ENCODE data around the gene TBC1D16. TPM values are rescaled to one million over a fixed set of nuclear protein-coding genes. Genes with fewer than 3 reads are reported as not detected.

The TBC1D16 gene
- total RNA-seq, 1 experiment from 2014 or later, result 21.1 TPM

- H3K4me1 Mint-ChIP-seq (ENCODE audit: insufficient read depth, unreplicated experiment), result peaks cover 17% of the 10 kb centered on the region
- H3K27me3 Mint-ChIP-seq (ENCODE audit: insufficient read depth, unreplicated experiment), result no peaks in the 10 kb centered on the region
- POLR2A ChIA-PET, result interaction anchor here (1.0 kb wide), 1 partner anchor 8 kb away, joined by 3 read pairs; no protein-coding TSS in a partner anchor
- intact Hi-C loops (cut with micrococcal nuclease), result no loop called here
- no peak for DNase-seq (ENCODE audit: unreplicated experiment)
- CTCF ChIA-PET, result interaction anchor here (1.2 kb wide), 1 partner anchor 46 kb away, joined by 3 read pairs; no protein-coding TSS in a partner anchor
- H3K27ac Mint-ChIP-seq (ENCODE audit: low read depth, unreplicated experiment), result peak overlapping the region; percentile 94
- TF ChIP-seq CTCF (IDR thresholded peaks at IDR 0.05; ENCODE audit: unreplicated experiment), result no peak
- no peaks in the 10 kb centered on the region for H3K9me3 Mint-ChIP-seq (ENCODE audit: unreplicated experiment)
- H3K36me3 Mint-ChIP-seq (ENCODE audit: insufficient read depth, unreplicated experiment), result peaks cover 24% of the 10 kb centered on the region
- H3K4me3 Mint-ChIP-seq (ENCODE audit: unreplicated experiment), result peak overlapping the region; percentile 93
- BruUV-seq (replicated peaks), result no TSS peak
Observed at GRCh38 chr17:80036715-80037477, 1.2 kb upstream of the TBC1D16 start.

DNA sequence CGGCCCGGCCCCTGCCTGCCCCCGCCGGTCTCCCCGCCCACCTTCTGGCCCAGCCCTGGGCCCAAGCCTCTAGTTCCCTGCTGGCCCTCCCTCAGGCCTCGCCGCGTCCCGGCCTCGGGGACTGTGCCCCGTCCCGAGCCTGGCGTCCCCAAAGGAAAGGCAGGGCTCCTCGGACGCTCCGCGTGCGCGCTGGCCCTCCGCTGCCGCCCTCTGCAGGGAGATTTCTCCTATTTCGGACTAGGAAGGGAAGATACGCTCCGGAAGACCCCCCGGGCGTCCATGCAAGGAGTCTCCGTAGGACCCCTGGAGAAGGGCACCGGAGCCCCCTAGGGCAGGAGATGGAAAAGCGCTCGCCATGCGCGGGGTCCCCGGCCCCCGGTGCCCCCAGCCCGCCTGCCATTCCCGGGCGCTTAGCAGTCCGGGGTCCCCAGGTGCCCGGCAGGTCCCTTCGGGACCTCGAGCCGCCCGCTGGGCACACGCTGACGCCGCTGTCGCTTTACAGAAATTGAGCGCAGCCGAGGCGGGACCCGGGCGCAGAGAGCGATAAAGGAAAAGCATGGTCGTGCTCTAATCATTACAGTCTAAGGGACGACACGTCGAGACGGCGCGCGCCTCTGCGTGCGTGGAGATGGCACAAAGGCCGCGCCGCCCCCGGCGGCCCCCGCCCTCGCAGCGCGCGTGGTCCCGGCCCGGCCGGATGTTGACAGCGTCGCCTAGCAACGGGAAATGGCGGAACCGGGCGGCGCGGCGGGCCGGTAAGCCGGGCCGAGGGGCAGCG is 454 bp upstream of the TBC1D16 start, which contains the start of gene CCDC40:
CCDC40 (plus strand) TSS at position 706 of the 778 bp plus-strand sequence; CDS start at position 727, 21 bp downstream.
- POLR2A ChIA-PET, result no interaction called here
- CTCF ChIA-PET, result no interaction called here
- Mint-ChIP-seq H3K4me1 (ENCODE audit: insufficient read depth, unreplicated experiment) (peaks cover 21% of the 10 kb centered on the region), H3K9me3 (ENCODE audit: unreplicated experiment) (no peaks in the 10 kb centered on the region), H3K4me3 (ENCODE audit: unreplicated experiment) (peak within 1 kb of the TSS; percentile 93), H3K27ac (ENCODE audit: low read depth, unreplicated experiment) (peak within 1 kb of the TSS; percentile 94), H3K27me3 (ENCODE audit: insufficient read depth, unreplicated experiment) (no peaks in the 10 kb centered on the region), H3K36me3 (ENCODE audit: insufficient read depth, unreplicated experiment) (peaks cover 24% of the 10 kb centered on the region)
- BruUV-seq (replicated peaks), result no TSS peak
- TF ChIP-seq CTCF (IDR thresholded peaks at IDR 0.05; ENCODE audit: unreplicated experiment), result no peak
- intact Hi-C loops (cut with micrococcal nuclease), result loop anchor here (1.0 kb wide), 1 partner anchor 28 kb away; no protein-coding TSS in a partner anchor
- peak; percentile 70 for DNase-seq (ENCODE audit: unreplicated experiment)

GRCh38 chr17:80034791-80035686 is 633 bp downstream of the TBC1D16 start:
- peak; percentile 27 for DNase-seq (ENCODE audit: unreplicated experiment)
- intact Hi-C loops (cut with micrococcal nuclease), result loop anchor here (1.0 kb wide), 1 partner anchor 27 kb away; no protein-coding TSS in a partner anchor
- TF ChIP-seq CTCF (IDR thresholded peaks at IDR 0.05; ENCODE audit: unreplicated experiment), result no peak
- peaks cover 23% of the 10 kb centered on the region for H3K4me1 Mint-ChIP-seq (ENCODE audit: insufficient read depth, unreplicated experiment)
- ChIA-PET CTCF (interaction anchor here (0.7 kb wide), 2 partner anchors 25 to 227 kb away, joined by 3 to 4 read pairs; no protein-coding TSS in a partner anchor), POLR2A (interaction anchor here (0.7 to 1.9 kb wide), 8 partner anchors 13 to 234 kb away, joined by 3 to 9 read pairs (median 4); partner anchors contain the start of gene GAA)
- H3K36me3 Mint-ChIP-seq (ENCODE audit: insufficient read depth, unreplicated experiment), result peaks cover 24% of the 10 kb centered on the region
- H3K9me3 Mint-ChIP-seq (ENCODE audit: unreplicated experiment), result no peaks in the 10 kb centered on the region
- TSS peak; percentile 42 for BruUV-seq (replicated peaks)
- H3K4me3 Mint-ChIP-seq (ENCODE audit: unreplicated experiment), result peak overlapping the region; percentile 93
- peak overlapping the region; percentile 94 for H3K27ac Mint-ChIP-seq (ENCODE audit: low read depth, unreplicated experiment)
- no peaks in the 10 kb centered on the region for H3K27me3 Mint-ChIP-seq (ENCODE audit: insufficient read depth, unreplicated experiment)
